Melanocyte of skin (primary cell): ENCODE data around the gene LEFTY2. TPM values are rescaled to one million over a fixed set of nuclear protein-coding genes. Genes with fewer than 3 reads are reported as not detected.

Source experiments
- small RNA-seq, 2 donors: library from RNA; depleted of rRNA; stranded (forward); fragments of <200 nt; gene quantifications; one replicate each; pipeline ENCODE3, GENCODE V24; 2012
- total RNA-seq, 2 donors: library from RNA; depleted of rRNA; stranded (reverse); fragments of >200 nt; gene quantifications; 2 replicates each; pipeline ENCODE4 v1.2.3, GENCODE V29; 2012

Gene LEFTY2, protein sequence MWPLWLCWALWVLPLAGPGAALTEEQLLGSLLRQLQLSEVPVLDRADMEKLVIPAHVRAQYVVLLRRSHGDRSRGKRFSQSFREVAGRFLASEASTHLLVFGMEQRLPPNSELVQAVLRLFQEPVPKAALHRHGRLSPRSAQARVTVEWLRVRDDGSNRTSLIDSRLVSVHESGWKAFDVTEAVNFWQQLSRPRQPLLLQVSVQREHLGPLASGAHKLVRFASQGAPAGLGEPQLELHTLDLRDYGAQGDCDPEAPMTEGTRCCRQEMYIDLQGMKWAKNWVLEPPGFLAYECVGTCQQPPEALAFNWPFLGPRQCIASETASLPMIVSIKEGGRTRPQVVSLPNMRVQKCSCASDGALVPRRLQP
- total RNA-seq = not detected

DNA sequence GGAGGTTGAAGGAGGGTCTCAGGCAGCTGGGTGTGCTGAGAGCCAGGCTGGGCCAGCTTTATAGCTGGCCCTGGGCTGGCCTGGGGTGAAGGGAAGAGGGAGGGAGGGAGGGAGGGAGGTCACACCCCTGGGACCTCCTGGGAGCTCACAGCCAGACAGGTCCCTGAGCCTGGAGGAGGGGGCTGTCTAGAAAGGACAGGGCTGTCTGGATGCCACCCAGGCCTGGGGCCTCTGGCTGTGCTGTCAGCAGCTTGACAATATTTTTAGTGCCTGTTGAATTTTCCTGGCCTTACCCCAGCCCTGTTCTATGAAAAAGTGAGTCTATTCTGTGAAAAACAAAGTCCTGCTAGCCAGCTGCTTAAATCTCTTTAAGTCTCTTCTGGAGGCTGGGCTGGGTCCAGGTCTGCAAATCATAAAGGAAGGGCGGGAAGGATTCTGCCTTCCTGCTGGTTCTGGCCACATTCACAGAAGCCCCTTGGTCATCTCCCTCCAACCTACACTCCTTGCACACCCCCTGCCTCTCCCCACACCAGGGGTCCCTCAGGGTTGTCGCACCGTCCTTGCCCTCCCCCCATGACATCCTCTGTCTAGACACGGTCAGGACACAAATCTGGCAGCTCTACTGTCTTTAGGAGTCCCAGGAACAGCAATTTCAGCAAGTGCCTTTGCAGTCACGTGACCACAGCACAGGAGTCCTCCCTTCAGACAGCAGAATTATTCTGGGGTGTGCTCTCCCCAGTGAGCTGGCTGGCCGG is at the start of gene LEFTY2:
Gene LEFTY2, minus strand, starts transcription at position 34 of the 755 bp plus-strand sequence. CDS start 80 bp downstream, outside the sequence.

DNA sequence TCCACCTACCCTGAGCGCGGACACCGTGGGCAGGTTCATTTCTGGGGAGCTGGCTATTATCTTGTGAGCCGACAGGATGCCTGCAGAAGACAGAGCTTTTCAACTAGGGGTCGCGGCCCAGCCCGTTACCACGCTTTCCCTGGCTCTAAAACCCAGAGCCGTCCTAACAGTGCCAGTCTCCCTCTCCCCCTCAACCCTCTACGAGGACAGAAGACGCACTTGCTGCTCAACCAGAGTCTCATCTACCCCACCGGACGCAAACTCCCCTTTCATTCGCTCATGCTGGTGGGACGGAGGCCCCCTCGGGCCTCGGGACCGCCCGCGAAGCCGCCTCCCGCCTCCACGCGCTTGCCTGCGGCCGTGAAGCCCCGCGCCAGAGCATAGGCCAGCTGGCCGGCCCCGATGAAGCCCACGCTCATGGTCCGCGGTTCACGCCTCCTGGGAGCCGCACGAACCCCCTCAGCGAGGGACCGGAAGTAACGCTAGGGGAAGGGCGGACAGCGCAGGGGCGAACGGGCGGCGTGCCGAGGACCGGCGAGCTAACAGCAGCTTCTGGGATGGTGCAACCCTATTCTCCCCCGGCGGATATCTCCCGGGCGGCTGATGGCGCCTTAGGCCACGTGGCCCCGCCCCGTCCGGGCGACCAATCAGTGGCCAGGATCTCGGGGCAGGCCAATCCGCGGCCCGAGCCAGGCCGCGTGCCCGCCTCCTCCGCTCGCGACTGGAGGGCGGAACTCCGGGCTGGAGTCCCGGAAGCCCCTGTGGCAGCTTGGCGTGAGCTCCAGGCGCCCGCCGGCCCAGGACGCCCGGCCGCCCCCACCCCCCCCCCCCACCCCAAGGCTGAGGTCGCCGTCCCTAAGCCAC is 17.1 kb downstream of the LEFTY2 start, which contains the start of gene PYCR2:
Gene PYCR2, minus strand, starts transcription at position 559 of the 864 bp plus-strand sequence. Its CDS starts 140 bp downstream, at position 419.

DNA sequence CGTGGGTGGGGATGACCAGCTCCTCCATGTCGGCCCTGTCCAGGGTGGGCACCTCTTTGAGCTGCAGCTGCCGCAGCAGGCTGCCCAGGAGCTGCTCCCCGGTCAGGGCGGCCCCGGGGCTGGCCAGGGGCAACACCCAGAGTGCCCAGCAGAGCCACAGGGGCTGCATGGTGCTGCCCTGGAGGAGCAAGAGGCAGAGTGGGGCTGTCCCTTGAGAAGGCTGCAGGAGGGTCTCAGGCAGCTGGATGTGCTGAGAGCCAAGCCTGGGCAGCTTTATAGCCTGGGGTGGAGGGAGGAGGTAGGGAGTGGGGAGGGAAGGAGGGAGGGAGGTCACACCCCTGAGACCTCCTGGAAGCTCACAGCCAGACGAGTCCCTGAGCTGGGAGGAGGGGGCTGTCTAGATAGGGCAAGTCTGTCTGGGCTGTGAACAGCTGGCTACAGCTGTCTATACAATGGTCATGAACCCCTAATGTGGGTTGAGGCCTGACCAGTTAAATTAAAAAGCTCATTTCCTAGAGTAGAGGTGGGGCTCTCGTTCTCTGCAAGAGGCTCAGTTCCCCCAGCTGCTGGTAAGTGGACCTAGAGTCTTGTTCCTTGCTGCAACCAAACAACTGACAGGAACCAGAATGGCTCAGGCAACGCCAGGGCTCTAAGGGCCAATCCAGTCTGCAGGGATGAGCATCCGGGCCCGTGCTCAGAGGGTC is 52.0 kb downstream of the LEFTY2 start, which contains the start of gene LEFTY1:
Gene LEFTY1, minus strand, starts transcription at position 249 of the 704 bp plus-strand sequence. Its CDS starts 80 bp downstream, at position 169.

Small RNA genes within 50 kb of the gene (small RNA-seq; reads per million reads assigned to genes)
- gene AL117348.1 (0 reads per million in 2 donors), gene NDUFA3P3 (0 reads per million in 2 donors)

Other genes starting within 250 kb of the LEFTY2 start
- gene SRP9, start 163.4 kb downstream of the LEFTY2 start, total RNA-seq = 100 to 1,000 TPM; 129 to 187 TPM
- 10 to 100 TPM; 44.4 to 56.6 TPM for gene EPHX1, start 131.1 kb downstream of the LEFTY2 start, total RNA-seq
- 10 to 100 TPM; 22.0 to 26.0 TPM for gene TMEM63A, start 58.8 kb downstream of the LEFTY2 start, total RNA-seq
- gene LEFTY1, start 52.1 kb downstream of the LEFTY2 start, total RNA-seq = not detected
- 10 to 100 TPM; 36.8 to 37.3 TPM for gene PYCR2, start 17.0 kb downstream of the LEFTY2 start, total RNA-seq
- gene SDE2, start 58.1 kb upstream of the LEFTY2 start, total RNA-seq = 10 to 100 TPM; 14.8 to 26.3 TPM
- gene H3-3A, start 121.5 kb upstream of the LEFTY2 start, total RNA-seq = 100 to 1,000 TPM; 120 to 127 TPM
- 10 to 100 TPM; 49.3 to 52.3 TPM for gene ACBD3, start 245.5 kb upstream of the LEFTY2 start, total RNA-seq